Upper lobe of right lung (tissue), 1 donor: ENCODE measurements around the gene TMEM51. TPM values are rescaled to one million over a fixed set of nuclear protein-coding genes. Genes with fewer than 3 reads are reported as not detected.
A peak's percentile ranks its signal among the peaks of the same experiment; 100 is the strongest.

Source experiments
- ATAC-seq: fragments of 200-7000 bp; cut with Tn5 transposase; one replicate; pipeline ENCODE4 v1.9.1; 2020; ENCODE audit warnings: mild to moderate bottlenecking, moderate library complexity
- DNase-seq: peaks from one replicate; pipeline ENCODE4 v3.0.0-alpha.2; 2020
- H3K27ac ChIP-seq: fragments of 200-600 bp; one replicate; pipeline ENCODE4 v1.8.0; 2022
- H3K27me3 ChIP-seq: fragments of 200-600 bp; one replicate; pipeline ENCODE4 v1.8.0; 2022; ENCODE audit warnings: mild to moderate bottlenecking
- H3K36me3 ChIP-seq: fragments of 200-600 bp; one replicate; pipeline ENCODE4 v1.8.0; 2022
- H3K4me1 ChIP-seq: fragments of 200-600 bp; one replicate; pipeline ENCODE4 v1.8.0; 2022
- H3K4me3 ChIP-seq: fragments of 200-600 bp; one replicate; pipeline ENCODE4 v1.8.0; 2022; ENCODE audit warnings: mild to moderate bottlenecking
- H3K9me3 ChIP-seq: fragments of 200-600 bp; one replicate; pipeline ENCODE4 v1.8.0; 2022
- intact Hi-C: fragments of 100-400 bp; cut with DNase I; formaldehyde crosslinking; loops from one replicate; pipeline ENCODE4 v1.11.0; 2022
- total RNA-seq: library from RNA; stranded (reverse); fragmentation: NEBNext Ultra II Directional; extraction: Animal tissue kit (Norgen Biotek cat#: 25700); gene quantifications from one replicate; pipeline ENCODE4 v1.2.1, GENCODE V29; 2021
- TF ChIP-seq, protein P1 (sequence below): fragments of 200-600 bp; IDR thresholded peaks from one replicate; pipeline ENCODE4 v1.8.0; 2022; ENCODE audit warnings: antibody characterized with exemption
- donor health status: DM: no; HTN: yes; CAD: no; lungs with severe emphysema.

Gene TMEM51
- total RNA-seq, 1 donor from 2014 or later = 14.7 TPM

- Histone ChIP-seq H3K27me3 (no peaks in the 10 kb centered on the region), H3K4me1 (peaks cover 13% of the 10 kb centered on the region), H3K27ac (no peak overlapping the region), H3K9me3 (no peaks in the 10 kb centered on the region), H3K36me3 (no peaks in the 10 kb centered on the region), H3K4me3 (no peak overlapping the region)
- DNase-seq (no peak), ATAC-seq (no peak)
- TF ChIP-seq, protein P1, sequence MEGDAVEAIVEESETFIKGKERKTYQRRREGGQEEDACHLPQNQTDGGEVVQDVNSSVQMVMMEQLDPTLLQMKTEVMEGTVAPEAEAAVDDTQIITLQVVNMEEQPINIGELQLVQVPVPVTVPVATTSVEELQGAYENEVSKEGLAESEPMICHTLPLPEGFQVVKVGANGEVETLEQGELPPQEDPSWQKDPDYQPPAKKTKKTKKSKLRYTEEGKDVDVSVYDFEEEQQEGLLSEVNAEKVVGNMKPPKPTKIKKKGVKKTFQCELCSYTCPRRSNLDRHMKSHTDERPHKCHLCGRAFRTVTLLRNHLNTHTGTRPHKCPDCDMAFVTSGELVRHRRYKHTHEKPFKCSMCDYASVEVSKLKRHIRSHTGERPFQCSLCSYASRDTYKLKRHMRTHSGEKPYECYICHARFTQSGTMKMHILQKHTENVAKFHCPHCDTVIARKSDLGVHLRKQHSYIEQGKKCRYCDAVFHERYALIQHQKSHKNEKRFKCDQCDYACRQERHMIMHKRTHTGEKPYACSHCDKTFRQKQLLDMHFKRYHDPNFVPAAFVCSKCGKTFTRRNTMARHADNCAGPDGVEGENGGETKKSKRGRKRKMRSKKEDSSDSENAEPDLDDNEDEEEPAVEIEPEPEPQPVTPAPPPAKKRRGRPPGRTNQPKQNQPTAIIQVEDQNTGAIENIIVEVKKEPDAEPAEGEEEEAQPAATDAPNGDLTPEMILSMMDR = no peak
- intact Hi-C loops = loop anchor here (10.0 kb wide), 1 partner anchor 123 kb away; no protein-coding TSS in a partner anchor
These were observed 2.2 kb upstream of the TMEM51 start for GRCh38 chr1:15151377-15151806.

DNA sequence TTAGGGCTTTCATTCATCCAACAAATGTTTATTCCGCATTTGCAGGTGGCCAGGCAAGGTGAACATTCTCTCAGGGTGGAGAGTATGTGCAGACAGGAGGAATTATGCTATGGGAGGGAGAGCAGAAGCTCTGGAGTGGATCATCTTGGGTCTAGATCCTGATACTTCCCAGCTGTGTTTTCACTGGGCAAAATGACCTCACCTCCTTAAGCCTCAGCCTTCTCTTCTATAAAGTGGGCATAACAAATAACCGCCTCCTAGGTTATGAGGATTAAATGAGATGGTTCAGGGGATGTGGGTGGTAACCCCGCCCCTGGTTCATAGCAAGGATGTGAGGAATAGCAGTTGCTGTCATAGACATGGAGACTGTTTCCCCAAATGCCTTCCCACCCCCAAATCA lies 1.7 kb upstream of the TMEM51 start:
- Histone ChIP-seq H3K36me3 (no peaks in the 10 kb centered on the region), H3K4me1 (peaks cover 15% of the 10 kb centered on the region), H3K4me3 (peak overlapping the region; percentile 59), H3K9me3 (no peaks in the 10 kb centered on the region), H3K27ac (peak overlapping the region; percentile 91), H3K27me3 (no peaks in the 10 kb centered on the region)
- no peak for ATAC-seq
- intact Hi-C loops = loop anchor here (10.0 kb wide), 1 partner anchor 123 kb away; no protein-coding TSS in a partner anchor
- DNase-seq = no peak
- TF ChIP-seq, protein P1 = no peak

- peak; percentile 92 for DNase-seq
- Histone ChIP-seq H3K4me1 (peaks cover 15% of the 10 kb centered on the region), H3K4me3 (peak overlapping the region; percentile 59), H3K27me3 (no peaks in the 10 kb centered on the region), H3K9me3 (no peaks in the 10 kb centered on the region), H3K36me3 (no peaks in the 10 kb centered on the region), H3K27ac (peak overlapping the region; percentile 91)
- peak; percentile 76 for ATAC-seq
- TF ChIP-seq, protein P1 = peak; percentile 58
- intact Hi-C loops = loop anchor here (10.0 kb wide), 1 partner anchor 122 kb away; no protein-coding TSS in a partner anchor
These were observed 996 bp upstream of the TMEM51 start for GRCh38 chr1:15152318-15153183.

- H3K4me1 ChIP-seq = peaks cover 22% of the 10 kb centered on the region
- no peaks in the 10 kb centered on the region for H3K27me3 ChIP-seq
- TF ChIP-seq, protein P1 = peak; percentile 71
- intact Hi-C loops = loop anchor here (10.0 kb wide), 1 partner anchor 121 kb away; no protein-coding TSS in a partner anchor
- H3K27ac ChIP-seq = peak overlapping the region; percentile 91
- DNase-seq (peak; percentile 86), ATAC-seq (peak; percentile 66)
- no peaks in the 10 kb centered on the region for H3K36me3 ChIP-seq
- H3K4me3 ChIP-seq = peak overlapping the region; percentile 59
- H3K9me3 ChIP-seq = no peaks in the 10 kb centered on the region
These were observed 414 bp downstream of the TMEM51 start for GRCh38 chr1:15153842-15154479.

DNA sequence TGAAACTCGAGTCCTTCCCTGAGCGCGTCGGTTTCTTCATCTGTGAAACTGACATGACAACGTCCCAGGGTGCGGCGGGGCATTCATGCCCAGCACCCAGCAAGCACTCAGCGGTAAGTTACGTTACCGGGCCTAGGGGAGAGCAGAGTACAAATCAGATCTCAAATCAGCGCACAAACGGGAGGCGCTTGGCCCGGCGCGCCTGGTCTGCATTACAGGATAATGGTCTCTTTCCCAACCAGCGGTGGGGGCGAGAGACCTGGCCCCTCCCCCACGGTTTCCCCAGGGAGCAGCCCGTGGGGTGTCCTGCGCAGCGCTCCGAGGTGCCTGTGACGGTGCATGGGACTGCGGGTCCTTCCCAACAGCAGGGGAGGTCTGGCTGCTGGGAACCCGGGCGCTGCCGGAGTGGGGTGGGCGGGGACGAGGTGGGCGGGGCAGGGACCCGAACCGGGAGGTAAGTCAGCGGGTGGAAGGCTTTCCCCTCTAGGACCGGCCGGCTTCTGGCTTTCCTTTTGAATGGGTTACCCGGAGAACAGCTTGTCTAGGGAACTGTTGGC lies 1.0 kb downstream of the TMEM51 start:
- Histone ChIP-seq H3K27me3 (no peaks in the 10 kb centered on the region), H3K27ac (peak overlapping the region; percentile 91), H3K36me3 (no peaks in the 10 kb centered on the region), H3K4me3 (peak overlapping the region; percentile 59), H3K9me3 (no peaks in the 10 kb centered on the region), H3K4me1 (peaks cover 28% of the 10 kb centered on the region)
- TF ChIP-seq, protein P1 = no peak
- ATAC-seq = peak; percentile 2
- peak; percentile 71 for DNase-seq
- intact Hi-C loops = loop anchor here (10.0 kb wide), 1 partner anchor 120 kb away; no protein-coding TSS in a partner anchor
